K562 (cell line): ENCODE data around the gene YPEL3. TPM values are rescaled to one million over a fixed set of nuclear protein-coding genes. Genes with fewer than 3 reads are reported as not detected.

Experiments used
- ATAC-seq: fragments of 200-7000 bp; cut with Tn5 transposase; 3 replicates; pipeline ENCODE4 v1.9.1; 2020; ENCODE audit warnings: moderate library complexity
- BruUV-seq: library from RNA; stranded (reverse); fragments of 400-500 nt; replicated peaks from 2 replicates; lab custom pipeline; 2021; lab: Mats Ljungman, UMichigan
- CTCF ChIA-PET: fragments of 300-600 bp; formaldehyde crosslinking; extraction: SDS; loops from one replicate; lab custom pipeline; 2021; ENCODE audit warnings: low intra/inter-chr PET ratio; lab: Yijun Ruan, JAX
- POLR2A ChIA-PET: fragments of 300-600, 350-650 bp; sonication (Branson Sonifier 250); formaldehyde crosslinking; extraction: SDS; loops from one replicate; lab custom pipeline; 2021; ENCODE audit warnings: antibody characterized with exemption, inconsistent platforms; lab: Yijun Ruan, JAX
- DNase-seq, 4 experiments: peaks; one replicate each; pipeline versions ENCODE4 v3.0.0 to v3.0.0-alpha.2; 2011 to 2018; ENCODE audit warnings: low spot score in 3 of 4, mixed read lengths in 3 of 4; ENCODE audit errors: extremely low read depth in 1 of 4
- FAIRE-seq: peaks from 2 replicates; lab custom pipeline; 2011; peaks lifted over from hg19 to GRCh38; lab: Jason Lieb, UNC
- H2AFZ ChIP-seq: 2 replicates; pipeline ENCODE4 v1.6.0; 2011; ENCODE audit warnings: low read depth, low read length, control low read depth, inconsistent platforms
- H3K27ac ChIP-seq: fragments of 200-600 bp; 3 replicates; pipeline ENCODE4 v1.8.0; 2011; ENCODE audit warnings: low read depth, mild to moderate bottlenecking, control low read depth, inconsistent platforms, low read length, moderate library complexity, mixed read lengths; ENCODE audit errors: extremely low read depth
- H3K27me3 ChIP-seq, 2 experiments: fragments of 300-600 bp in 1 of 2; 2 replicates in 1 of 2; 3 replicates in 1 of 2; pipeline versions ENCODE4 v1.6.0 to v1.8.0; 2011; ENCODE audit warnings: inconsistent platforms in 2 of 2, low read length in 2 of 2, mild to moderate bottlenecking in 1 of 2, mixed read lengths in 1 of 2, moderate library complexity in 1 of 2; ENCODE audit not compliant: control insufficient read depth in 2 of 2, insufficient read depth in 2 of 2
- H3K36me3 ChIP-seq: fragments of 300-600 bp; 3 replicates; pipeline ENCODE4 v1.8.0; 2011; ENCODE audit warnings: mild to moderate bottlenecking, low read length, inconsistent platforms; ENCODE audit not compliant: control insufficient read depth, insufficient read depth
- H3K4me1 ChIP-seq, 2 experiments: fragments of 200-600 bp in 1 of 2; replicated peaks in 1 of 2; 2 replicates in 1 of 2; 3 replicates in 1 of 2; pipeline versions ENCODE4 v1.5.1 to v1.8.0; 2011; ENCODE audit warnings: inconsistent platforms in 2 of 2, low read length in 2 of 2, mild to moderate bottlenecking in 1 of 2, mixed read lengths in 1 of 2, moderate library complexity in 1 of 2; ENCODE audit not compliant: control insufficient read depth in 2 of 2, insufficient read depth in 2 of 2
- H3K4me2 ChIP-seq: 2 replicates; pipeline ENCODE4 v1.6.1; 2011; ENCODE audit warnings: low read length, control low read depth, inconsistent platforms, mixed read lengths; ENCODE audit not compliant: insufficient read depth
- H3K4me3 ChIP-seq: fragments of 200-600 bp; sonication (generic), shearing (Covaris generic); 2 replicates; pipeline ENCODE4 v1.5.1; 2016; ENCODE audit warnings: control low read depth, inconsistent platforms
- H3K79me2 ChIP-seq: fragments of 200-600 bp; 3 replicates; pipeline ENCODE4 v1.8.0; 2011; ENCODE audit warnings: low read length, inconsistent platforms; ENCODE audit not compliant: control insufficient read depth, insufficient read depth
- H3K9ac ChIP-seq, 2 experiments: 2 replicates each; pipeline versions ENCODE4 v1.6.0 to v1.6.1; 2011; ENCODE audit warnings: low read depth in 2 of 2, low read length in 2 of 2, control low read depth in 1 of 2, inconsistent platforms in 1 of 2, mild to moderate bottlenecking in 1 of 2, mixed read lengths in 1 of 2; ENCODE audit not compliant: insufficient read depth in 1 of 2
- H3K9me1 ChIP-seq: one replicate; pipeline ENCODE4 v1.6.0; 2011; ENCODE audit warnings: inconsistent platforms, mild to moderate bottlenecking, low read length, moderate library complexity; ENCODE audit not compliant: control insufficient read depth, insufficient read depth
- H3K9me3 ChIP-seq: replicated peaks from 2 replicates; pipeline ENCODE4 v1.5.1; 2011; ENCODE audit warnings: low read depth, low read length, inconsistent platforms; ENCODE audit not compliant: control insufficient read depth, insufficient read depth
- H4K20me1 ChIP-seq: replicated peaks from 2 replicates; pipeline ENCODE4 v1.6.1; 2011; ENCODE audit warnings: low read length, inconsistent platforms, mixed read lengths; ENCODE audit not compliant: control insufficient read depth, insufficient read depth
- NCOA2 ChIP-seq, 2 experiments: fragments of 450-650 bp; IDR thresholded peaks; 2 replicates each; pipeline ENCODE4 v1.6.1; 2018; ENCODE audit warnings: mild to moderate bottlenecking in 2 of 2, moderate library complexity in 1 of 2; ENCODE audit not compliant: partially characterized antibody in 2 of 2
- ZEB2 ChIP-seq: fragments of 450-650 bp; IDR thresholded peaks from 2 replicates; pipeline ENCODE4 v1.6.1; 2016
- ZNF431 ChIP-seq: sonication (generic); formaldehyde crosslinking; IDR thresholded peaks from 2 replicates; pipeline ENCODE4 v1.8.0; 2022; ENCODE audit warnings: mild to moderate bottlenecking, missing genetic modification reagents
- WGBS: fragments of 100-300 bp; shearing (Covaris generic); methylation state at CpG from one replicate; pipeline ENCODE4 v1.1.6; 2016; ENCODE audit warnings: low coverage, mixed read lengths; ENCODE audit not compliant: insufficient coverage; ENCODE audit errors: missing lambda C conversion rate; 5-methylcytosine and 5-hydroxymethylcytosine counted together
- in situ Hi-C: fragments of 300-500 bp; cut with MboI; formaldehyde crosslinking; loops from 4 replicates; pipeline ENCODE4 v1.15.0; 2018; ENCODE audit warnings: inconsistent platforms, mixed read lengths
- intact Hi-C: fragments of 100-400 bp; cut with micrococcal nuclease; formaldehyde crosslinking; loops from 2 replicates; pipeline ENCODE4 v1.14.2; 2022
- polyA plus RNA-seq, 8 experiments: library from polyadenylated mRNA; depleted of rRNA in 4 of 8; stranded (reverse) in 5 of 8; unstranded in 3 of 8; fragments of >200 nt; fragmentation: Nextera tagmentation in 2 of 8; fragmentation: Illumina TruSeq in 1 of 8; extraction: Ambion mirVana in 2 of 8; extraction: Trizol in 1 of 8; gene quantifications; 2 replicates each; pipeline versions ENCODE4 v1.2.1 to v1.2.3, GENCODE V29; 2011 to 2014; ENCODE audit warnings: inconsistent platforms in 1 of 8, missing spikeins in 1 of 8
- total RNA-seq, 7 experiments: library from RNA; depleted of rRNA in 6 of 7; stranded (reverse); fragments of >200 nt in 6 of 7; fragmentation: Illumina TruSeq in 2 of 7; extraction: Trizol in 2 of 7; gene quantifications; 2 replicates each; pipeline versions ENCODE4 v1.2.1 to v1.2.3, GENCODE V29; 2011 to 2021; ENCODE audit warnings: low replicate concordance in 1 of 7

The YPEL3 gene
- total and polyA plus RNA-seq, 9 of the 15 experiments (the other 6 are each of a cell fraction or from before 2014, with no cell fraction given): 0.41 to 15.0 (median 2.9) TPM

GRCh38 chr16:30145657-30146056, 49.6 kb upstream of the YPEL3 start:
- Histone ChIP-seq H3K27ac (no peak overlapping the region), H3K27me3 (no peaks in the 10 kb centered on the region), H2AFZ (no peak overlapping the region), H3K79me2 (no peaks in the 10 kb centered on the region), H3K9me1 (no peaks in the 10 kb centered on the region), H3K9me3 (peaks cover 8% of the 10 kb centered on the region; the same call in 1 of the 2 replicates), H3K4me1 (no peaks in the 10 kb centered on the region; a peak in 1 of 5 replicates), H3K4me3 (no peak overlapping the region), H3K4me2 (no peak overlapping the region), H3K36me3 (no peaks in the 10 kb centered on the region), H3K9ac (no peak overlapping the region), H4K20me1 (no peaks in the 10 kb centered on the region)
- no peak for TF ChIP-seq ZEB2
- POLR2A ChIA-PET: interaction anchor here (1.1 kb wide), 1 partner anchor 8 kb away, joined by 5 read pairs; no protein-coding TSS in a partner anchor
- no peak for DNase-seq
- intact Hi-C loops: no loop called here
- in situ Hi-C loops: loop anchor here (25.0 kb wide), 1 partner anchor 683 kb away; the partner anchor contains the start of genes BOLA2, SLX1B and SULT1A4
- CTCF ChIA-PET: no interaction called here
- FAIRE-seq: no peak
- 0% methylated on average over 1 of the region's 1 CpG for WGBS
- no peak for ATAC-seq
- BruUV-seq: no TSS peak

- Histone ChIP-seq H3K36me3 (no peaks in the 10 kb centered on the region), H3K4me1 (peaks cover under 1 to 5% of the 10 kb centered on the region in 2 experiments; a peak in 4 of 5 replicates), H3K9ac (no peak overlapping the region), H4K20me1 (no peaks in the 10 kb centered on the region), H3K9me3 (peaks cover 8% of the 10 kb centered on the region; the same call in 1 of the 2 replicates), H3K27me3 (no peaks in the 10 kb centered on the region), H3K9me1 (no peaks in the 10 kb centered on the region), H3K27ac (no peak overlapping the region), H3K4me2 (no peak overlapping the region), H3K79me2 (no peaks in the 10 kb centered on the region), H3K4me3 (no peak overlapping the region), H2AFZ (no peak overlapping the region)
- TF ChIP-seq NCOA2 (IDR thresholded peaks at IDR 0.05; ENCODE audit: partially characterized antibody in 2 of 2): peak in 1 of 2 experiments; percentile 98
- no peak for TF ChIP-seq ZNF431 (CRISPR knock-in tag)
- ATAC-seq (no peak), FAIRE-seq (no peak), DNase-seq (no peak)
- 0% methylated on average over 1 of the region's 1 CpG for WGBS
- in situ Hi-C loops (loop anchor here (25.0 kb wide), 1 partner anchor 683 kb away; the partner anchor contains the start of genes BOLA2, SLX1B and SULT1A4), intact Hi-C loops (no loop called here)
- ChIA-PET POLR2A (interaction anchor here (1.1 kb wide), 1 partner anchor 8 kb away, joined by 5 read pairs; no protein-coding TSS in a partner anchor), CTCF (interaction anchor here (0.6 kb wide), 1 partner anchor 273 kb away, joined by 4 read pairs; no protein-coding TSS in a partner anchor)
- no TSS peak for BruUV-seq
Measured at GRCh38 chr16:30144917-30145316, 48.9 kb upstream of the YPEL3 start.
